LNCaP clone FGC (cell line): ENCODE data around the gene UBE2R2.
"Not testable (repeated sequence)": the region's sequence is repeated elsewhere in the genome, so short reads cannot be mapped to it uniquely, and the experiment has no call there.

Experiments used
- DNase-seq: peaks from one replicate; pipeline ENCODE4 v3.0.0-alpha.2; 2011; ENCODE audit warnings: low read depth
- H3K4me3 ChIP-seq: 2 replicates; pipeline ENCODE4 v1.5.1; 2011; ENCODE audit warnings: mild to moderate bottlenecking, low read depth, low read length, control low read depth
- CTCF ChIP-seq: IDR thresholded peaks from 2 replicates; pipeline ENCODE4 v1.5.1; 2012; ENCODE audit warnings: mild to moderate bottlenecking; ENCODE audit not compliant: control insufficient read depth, insufficient read depth; ENCODE audit errors: extremely low read depth

UBE2R2 gene

GRCh38 chr9:33794560-33794959 is 22.4 kb upstream of the UBE2R2 start:
- H3K4me3 ChIP-seq, result no peak overlapping the region
- no peak for DNase-seq
- no peak for TF ChIP-seq CTCF

- no peak within 1 kb of the TSS for H3K4me3 ChIP-seq
- peak; percentile 56 for DNase-seq
- no peak for TF ChIP-seq CTCF
Measured at GRCh38 chr9:33795281-33795680, 21.7 kb upstream of the UBE2R2 start, which contains the start of gene PRSS3. TSS of gene PRSS3 (plus strand) at chr9:33795561. CDS start at chr9:33795574, 13 bp downstream.

GRCh38 chr9:33795819-33796218 is 21.1 kb upstream of the UBE2R2 start:
- no peak for DNase-seq
- no peak for TF ChIP-seq CTCF
- H3K4me3 ChIP-seq, result no peak overlapping the region

- DNase-seq, H3K4me3 ChIP-seq: not testable (repeated sequence)
Measured at GRCh38 chr9:33796679-33797078, 20.3 kb upstream of the UBE2R2 start.

- H3K4me3 ChIP-seq, result no peak overlapping the region
- DNase-seq, result no peak
- no peak for TF ChIP-seq CTCF
Measured at GRCh38 chr9:33797837-33798236, 19.1 kb upstream of the UBE2R2 start.

GRCh38 chr9:33798545-33798944 is 18.4 kb upstream of the UBE2R2 start:
- no peak overlapping the region for H3K4me3 ChIP-seq
- no peak for TF ChIP-seq CTCF
- DNase-seq, result no peak

- H3K4me3 ChIP-seq, result no peak overlapping the region
- no peak for TF ChIP-seq CTCF
- DNase-seq, result no peak
Measured at GRCh38 chr9:33799928-33800704, 16.8 kb upstream of the UBE2R2 start.
